NCI-H2029 treated with DMSO at 0.1 percent for 48 hours (cell line): ENCODE data around the gene CNTN6.

ENCODE experiments used
- DNase-seq: peaks from one replicate; lab custom pipeline; 2025; lab: John Stamatoyannopoulos, UW

Gene CNTN6

GRCh38 chr3:1092771-1093170 is at the start of gene CNTN6:
Gene CNTN6 (plus strand): TSS chr3:1093024. CDS start chr3:1148009, 54,985 bp downstream.
- no peak for DNase-seq

- DNase-seq: no peak
Observed at GRCh38 chr3:1048558-1048957, 44.3 kb upstream of the CNTN6 start.

- no peak for DNase-seq
Observed at GRCh38 chr3:1055870-1056269, 37.0 kb upstream of the CNTN6 start.

- no peak for DNase-seq
Observed at GRCh38 chr3:1056744-1057143, 36.1 kb upstream of the CNTN6 start.

- no peak for DNase-seq
Observed at GRCh38 chr3:1057436-1057835, 35.4 kb upstream of the CNTN6 start.

GRCh38 chr3:1068985-1069384 is 23.8 kb upstream of the CNTN6 start:
- no peak for DNase-seq

GRCh38 chr3:1072041-1072440 is 20.8 kb upstream of the CNTN6 start:
- no peak for DNase-seq

GRCh38 chr3:1079662-1080061 is 13.2 kb upstream of the CNTN6 start:
- no peak for DNase-seq

GRCh38 chr3:1082108-1082507 is 10.7 kb upstream of the CNTN6 start:
- no peak for DNase-seq

GRCh38 chr3:1087066-1087560 is 5.7 kb upstream of the CNTN6 start:
- no peak for DNase-seq

- DNase-seq: no peak
Observed at GRCh38 chr3:1088503-1088902, 4.3 kb upstream of the CNTN6 start.

- DNase-seq: no peak
Observed at GRCh38 chr3:1091286-1091685, 1.5 kb upstream of the CNTN6 start.

GRCh38 chr3:1092061-1092460 is 763 bp upstream of the CNTN6 start:
- DNase-seq: no peak

- DNase-seq: no peak
Observed at GRCh38 chr3:1093217-1093616, 393 bp downstream of the CNTN6 start.

- no peak for DNase-seq
Observed at GRCh38 chr3:1103525-1103924, 10.7 kb downstream of the CNTN6 start.

GRCh38 chr3:1117843-1118473 is 25.1 kb downstream of the CNTN6 start:
- no peak for DNase-seq

GRCh38 chr3:1131166-1131565 is 38.3 kb downstream of the CNTN6 start:
- no peak for DNase-seq

GRCh38 chr3:1135194-1135593 is 42.4 kb downstream of the CNTN6 start:
- no peak for DNase-seq

GRCh38 chr3:1138036-1138435 is 45.2 kb downstream of the CNTN6 start:
- DNase-seq: no peak

GRCh38 chr3:1139071-1139470 is 46.2 kb downstream of the CNTN6 start:
- no peak for DNase-seq

GRCh38 chr3:1147326-1147725 is 54.5 kb downstream of the CNTN6 start:
- DNase-seq: no peak

GRCh38 chr3:1147819-1148218 is 55.0 kb downstream of the CNTN6 start:
- DNase-seq: no peak

GRCh38 chr3:1164101-1164500 is 71.3 kb downstream of the CNTN6 start:
- DNase-seq: no peak

- DNase-seq: no peak
Observed at GRCh38 chr3:1171320-1171719, 78.5 kb downstream of the CNTN6 start.
